ENCODE results near the gene EIF6.
A peak's percentile ranks its signal among the peaks of the same experiment; 100 is the strongest.
"Not testable (repeated sequence)": the region's sequence is repeated elsewhere in the genome, so short reads cannot be mapped to it uniquely, and the experiment has no call there.

The EIF6 gene

DNA sequence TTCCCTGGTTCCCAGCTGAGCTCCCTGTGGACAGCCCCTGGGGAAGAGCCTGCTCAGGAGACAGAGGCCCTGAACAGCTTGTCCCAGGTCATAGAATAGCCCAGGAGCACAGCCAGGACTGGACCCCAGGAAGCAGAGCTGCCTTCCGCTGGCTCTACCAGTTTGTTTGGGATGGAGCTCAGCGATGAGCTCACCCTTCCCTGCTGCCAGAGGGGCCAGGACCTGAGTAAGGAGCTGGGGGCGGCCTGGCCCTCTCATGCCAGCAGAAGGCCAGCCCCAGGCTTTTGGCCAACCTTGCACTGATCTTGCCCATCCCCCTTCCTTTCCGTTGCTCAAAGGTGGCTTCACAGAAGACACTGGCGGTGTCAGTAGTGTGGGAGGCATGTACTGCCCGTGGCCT lies 24.1 kb downstream of the EIF6 start:
- H3K9me3 ChIP-seq: no peaks in the 10 kb centered on the region
- no peaks in the 10 kb centered on the region for H3K36me3 ChIP-seq (replicated peaks)
- H3K4me1 ChIP-seq: peaks cover 34% of the 10 kb centered on the region
- DNase-seq (ENCODE audit: low spot score in 2 of 2): peak in 1 of 2 experiments; percentile 15
- no peaks in the 10 kb centered on the region for H3K27me3 ChIP-seq (ENCODE audit: low read depth)
- H3K4me3 ChIP-seq: no peak overlapping the region
- in situ Hi-C loops (cut with MboI; ENCODE audit: low sequenced_read_pairs): no loop called here

DNA sequence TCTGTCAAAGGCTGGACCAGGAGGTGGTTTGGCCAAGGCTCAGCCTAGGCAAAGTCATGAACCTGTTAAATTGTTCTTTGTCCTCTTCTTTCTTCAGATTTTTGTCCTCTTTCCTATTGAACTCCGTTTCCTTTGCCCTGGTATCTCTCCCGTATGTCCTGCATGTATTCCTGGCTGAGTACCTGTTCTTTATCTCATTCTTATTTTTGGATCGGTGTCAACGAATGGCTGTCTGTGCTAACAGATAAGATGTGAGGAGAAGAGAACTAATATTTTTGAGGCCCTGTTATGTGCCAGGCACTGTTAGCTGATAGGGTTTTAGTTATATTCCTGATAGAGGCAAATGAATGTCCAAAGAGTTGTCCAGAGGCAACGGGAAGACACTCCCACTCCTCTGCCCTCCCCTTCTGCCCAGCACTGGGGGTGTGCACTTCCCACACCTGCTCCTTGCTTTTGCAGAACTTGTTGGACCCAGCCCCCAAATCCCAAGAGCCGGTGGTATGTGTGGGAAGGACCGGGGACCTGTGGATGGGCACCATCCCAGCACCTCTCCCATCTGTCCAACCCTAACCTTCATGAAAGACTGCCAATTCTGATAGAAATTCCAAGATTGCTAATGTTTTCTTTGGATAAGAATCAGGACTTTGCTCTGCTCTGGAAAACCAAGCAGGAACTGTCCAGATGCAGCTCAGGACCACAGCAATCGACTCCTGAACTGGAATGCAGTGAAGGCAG lies 27.2 kb downstream of the EIF6 start:
- no peak overlapping the region for H3K4me3 ChIP-seq
- no peak for DNase-seq (ENCODE audit: low spot score in 2 of 2)
- in situ Hi-C loops (cut with MboI; ENCODE audit: low sequenced_read_pairs): no loop called here
- H3K9me3 ChIP-seq: no peaks in the 10 kb centered on the region
- peaks cover 12% of the 10 kb centered on the region for H3K4me1 ChIP-seq
- no peaks in the 10 kb centered on the region for H3K36me3 ChIP-seq (replicated peaks)
- no peaks in the 10 kb centered on the region for H3K27me3 ChIP-seq (ENCODE audit: low read depth)

DNA sequence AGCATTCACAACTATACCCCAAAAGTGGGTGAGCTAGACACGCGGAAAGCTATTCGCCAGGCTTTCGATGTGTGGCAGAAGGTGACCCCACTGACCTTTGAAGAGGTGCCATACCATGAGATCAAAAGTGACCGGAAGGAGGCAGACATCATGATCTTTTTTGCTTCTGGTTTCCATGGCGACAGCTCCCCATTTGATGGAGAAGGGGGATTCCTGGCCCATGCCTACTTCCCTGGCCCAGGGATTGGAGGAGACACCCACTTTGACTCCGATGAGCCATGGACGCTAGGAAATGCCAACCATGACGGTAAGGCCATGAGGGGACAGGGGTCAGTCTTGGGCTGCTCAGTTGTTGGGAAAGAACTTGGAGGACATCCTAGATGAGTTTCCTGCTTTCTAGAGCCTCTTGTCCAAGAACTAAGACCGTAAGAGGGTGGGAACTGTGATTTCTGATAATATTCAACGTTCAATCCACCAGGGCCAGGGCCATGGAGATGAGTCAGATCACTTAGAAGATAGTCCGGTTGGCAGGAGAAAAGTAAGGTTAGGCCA lies 30.0 kb downstream of the EIF6 start:
- no peaks in the 10 kb centered on the region for H3K9me3 ChIP-seq
- in situ Hi-C loops (cut with MboI; ENCODE audit: low sequenced_read_pairs): no loop called here
- H3K27me3 ChIP-seq (ENCODE audit: low read depth): no peaks in the 10 kb centered on the region
- DNase-seq (ENCODE audit: low spot score in 2 of 2): no peak
- no peaks in the 10 kb centered on the region for H3K36me3 ChIP-seq (replicated peaks)
- no peak overlapping the region for H3K4me3 ChIP-seq
- no peaks in the 10 kb centered on the region; the same call in 1 of the 2 replicates for H3K4me1 ChIP-seq

DNA sequence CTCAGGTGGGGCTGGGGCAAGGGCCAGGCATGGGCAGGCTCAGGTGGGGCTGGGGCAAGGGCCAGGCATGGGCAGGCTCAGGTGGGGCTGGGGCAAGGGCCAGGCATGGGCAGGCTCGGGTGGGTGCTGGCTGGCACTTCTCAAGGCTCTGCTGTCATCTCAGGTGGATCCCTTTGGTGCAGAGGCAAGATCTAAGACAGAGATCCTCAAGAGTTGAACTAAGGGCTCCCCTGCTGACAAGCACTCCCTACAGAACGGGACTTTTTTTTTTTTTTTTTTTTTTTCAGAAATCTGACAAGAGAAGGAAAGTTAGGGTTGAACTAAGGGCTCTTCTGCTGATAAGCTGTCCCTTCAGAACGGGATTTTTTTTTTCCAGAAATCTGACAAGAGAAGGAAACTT lies 31.6 kb downstream of the EIF6 start:
- in situ Hi-C loops (cut with MboI; ENCODE audit: low sequenced_read_pairs): no loop called here
- Histone ChIP-seq H3K27me3 (ENCODE audit: low read depth) (no peaks in the 10 kb centered on the region), H3K4me1 (no peaks in the 10 kb centered on the region; the same call in 1 of the 2 replicates), H3K4me3 (no peak overlapping the region), H3K9me3 (no peaks in the 10 kb centered on the region), H3K36me3 (replicated peaks) (no peaks in the 10 kb centered on the region)
- DNase-seq (ENCODE audit: low spot score in 2 of 2): no peak

DNA sequence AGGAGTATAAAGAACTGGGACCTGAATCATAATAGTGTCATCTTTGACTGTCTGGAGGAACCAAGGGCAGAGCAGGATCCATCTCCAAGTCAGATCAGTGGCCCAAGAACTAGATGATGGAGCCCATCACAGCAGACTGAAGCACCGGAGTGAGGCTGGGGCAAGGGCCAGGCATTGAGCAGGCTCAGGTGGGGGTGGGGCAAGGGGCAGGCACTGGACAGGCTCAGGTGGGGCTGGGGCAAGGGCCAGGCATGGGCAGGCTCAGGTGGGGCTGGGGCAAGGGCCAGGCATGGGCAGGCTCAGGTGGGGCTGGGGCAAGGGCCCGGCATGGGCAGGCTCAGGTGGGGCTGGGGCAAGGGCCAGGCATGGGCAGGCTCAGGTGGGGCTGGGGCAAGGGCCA lies 32.0 kb downstream of the EIF6 start:
- H3K9me3 ChIP-seq; H3K36me3 ChIP-seq (replicated peaks); H3K4me3 ChIP-seq; H3K27me3 ChIP-seq (ENCODE audit: low read depth); in situ Hi-C loops (cut with MboI; ENCODE audit: low sequenced_read_pairs); DNase-seq (ENCODE audit: low spot score in 2 of 2); H3K4me1 ChIP-seq: not testable (repeated sequence)

DNA sequence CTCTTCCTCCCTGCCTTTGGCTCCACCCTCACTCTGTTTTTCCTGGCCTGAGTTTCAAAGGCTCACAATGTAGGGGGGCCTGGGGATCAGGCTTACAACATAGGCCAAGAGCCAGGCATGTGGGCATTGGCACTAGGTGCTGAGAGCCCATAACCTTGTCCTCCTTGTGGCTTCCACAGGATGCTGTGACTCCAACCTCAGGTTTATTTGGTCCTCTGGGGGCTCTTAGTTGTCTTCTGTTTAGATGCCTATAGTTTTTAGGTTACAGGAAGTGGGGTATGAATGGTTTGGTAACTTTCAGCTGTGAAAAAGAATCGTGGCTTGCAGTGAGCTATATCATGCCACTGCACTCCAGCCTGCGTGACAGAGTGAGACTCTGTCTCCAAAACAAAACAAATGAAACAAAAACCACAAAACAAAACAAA lies 32.5 kb downstream of the EIF6 start:
- Histone ChIP-seq H3K4me1 (no peaks in the 10 kb centered on the region), H3K4me3 (no peak overlapping the region), H3K36me3 (replicated peaks) (no peaks in the 10 kb centered on the region), H3K27me3 (ENCODE audit: low read depth) (no peaks in the 10 kb centered on the region), H3K9me3 (no peaks in the 10 kb centered on the region)
- in situ Hi-C loops (cut with MboI; ENCODE audit: low sequenced_read_pairs): no loop called here
- DNase-seq (ENCODE audit: low spot score in 2 of 2): no peak

DNA sequence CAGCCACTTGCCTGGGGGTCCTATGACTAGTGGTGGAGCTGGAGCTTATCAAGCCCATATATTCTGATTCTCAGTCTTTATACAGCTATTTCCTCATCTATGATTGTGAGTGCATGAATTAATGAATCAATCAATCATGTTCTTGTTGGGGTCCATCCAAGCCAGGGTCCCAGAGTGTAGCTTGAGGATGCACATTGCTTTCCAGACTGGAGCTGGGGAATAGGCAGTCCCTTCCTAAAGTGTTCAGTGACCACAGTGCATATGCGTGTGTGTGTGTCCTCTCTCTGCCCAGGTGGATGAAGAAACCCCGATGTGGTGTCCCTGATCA lies 33.0 kb downstream of the EIF6 start:
- H3K4me3 ChIP-seq: no peak overlapping the region
- no peak for DNase-seq (ENCODE audit: low spot score in 2 of 2)
- no peaks in the 10 kb centered on the region for H3K27me3 ChIP-seq (ENCODE audit: low read depth)
- H3K9me3 ChIP-seq: no peaks in the 10 kb centered on the region
- H3K36me3 ChIP-seq (replicated peaks): no peaks in the 10 kb centered on the region
- H3K4me1 ChIP-seq: no peaks in the 10 kb centered on the region
- in situ Hi-C loops (cut with MboI; ENCODE audit: low sequenced_read_pairs): no loop called here

DNA sequence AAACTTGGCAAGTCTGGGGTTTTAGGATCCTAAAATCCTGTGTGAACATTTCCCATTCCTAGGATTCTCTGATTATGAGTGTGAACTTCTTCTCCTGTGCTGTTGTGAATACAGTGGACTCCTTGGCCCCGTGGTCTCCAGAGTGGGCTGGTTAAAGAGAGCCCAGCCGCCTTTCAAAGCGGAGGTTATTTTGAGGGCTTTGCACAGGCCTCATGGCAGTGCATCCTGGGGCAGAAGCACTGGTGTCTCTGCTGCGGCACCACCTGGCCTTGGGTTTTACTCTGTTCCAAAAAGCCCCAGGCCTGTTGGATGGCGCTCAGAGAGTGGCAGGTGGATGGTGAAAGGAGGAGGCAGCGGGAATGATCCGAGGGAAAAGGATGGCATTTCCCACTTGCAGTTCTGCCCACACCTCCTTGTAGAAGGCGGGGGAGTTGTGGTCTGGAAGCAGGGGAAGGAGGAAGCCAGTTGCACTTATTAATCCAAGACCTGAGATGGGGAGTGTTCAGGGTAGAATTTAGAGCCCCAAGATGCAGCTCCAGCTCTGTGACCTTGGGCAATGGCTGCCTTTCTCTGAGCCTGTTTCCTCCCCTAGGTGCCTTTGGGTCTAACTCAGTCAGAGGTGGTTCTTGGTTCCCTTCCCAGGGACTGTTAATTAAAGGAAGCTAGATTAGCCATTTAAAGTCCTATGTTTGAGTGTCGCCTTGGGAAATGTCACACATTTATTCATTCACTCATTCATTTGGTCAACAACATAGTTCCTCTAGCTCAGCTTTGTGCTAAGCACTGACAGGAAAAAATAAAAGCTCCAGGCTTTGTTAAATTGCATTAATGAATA lies 35.7 kb downstream of the EIF6 start:
- Histone ChIP-seq H3K4me3 (no peak overlapping the region), H3K27me3 (ENCODE audit: low read depth) (no peaks in the 10 kb centered on the region), H3K4me1 (peaks cover 9% of the 10 kb centered on the region), H3K9me3 (no peaks in the 10 kb centered on the region), H3K36me3 (replicated peaks) (no peaks in the 10 kb centered on the region)
- no peak for DNase-seq (ENCODE audit: low spot score in 2 of 2)
- in situ Hi-C loops (cut with MboI; ENCODE audit: low sequenced_read_pairs): no loop called here

DNA sequence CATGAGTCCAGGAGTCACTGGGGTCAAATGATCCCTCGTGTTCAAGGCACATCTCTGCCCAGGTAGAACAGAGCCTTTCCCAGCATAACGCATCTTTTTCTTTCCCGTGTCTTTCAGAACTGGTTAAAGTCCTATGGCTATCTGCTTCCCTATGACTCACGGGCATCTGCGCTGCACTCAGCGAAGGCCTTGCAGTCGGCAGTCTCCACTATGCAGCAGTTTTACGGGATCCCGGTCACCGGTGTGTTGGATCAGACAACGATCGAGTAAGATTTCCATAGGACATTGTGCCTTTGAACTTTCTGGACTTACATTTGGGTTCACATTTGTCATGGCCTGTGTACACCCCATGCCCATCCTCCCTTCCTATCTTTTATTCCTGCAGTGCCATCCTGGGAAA lies 37.8 kb downstream of the EIF6 start:
- Histone ChIP-seq H3K9me3 (no peaks in the 10 kb centered on the region), H3K36me3 (replicated peaks) (no peaks in the 10 kb centered on the region), H3K4me1 (peaks cover 13% of the 10 kb centered on the region), H3K27me3 (ENCODE audit: low read depth) (no peaks in the 10 kb centered on the region), H3K4me3 (no peak overlapping the region)
- no peak for DNase-seq (ENCODE audit: low spot score in 2 of 2)
- in situ Hi-C loops (cut with MboI; ENCODE audit: low sequenced_read_pairs): no loop called here

DNA sequence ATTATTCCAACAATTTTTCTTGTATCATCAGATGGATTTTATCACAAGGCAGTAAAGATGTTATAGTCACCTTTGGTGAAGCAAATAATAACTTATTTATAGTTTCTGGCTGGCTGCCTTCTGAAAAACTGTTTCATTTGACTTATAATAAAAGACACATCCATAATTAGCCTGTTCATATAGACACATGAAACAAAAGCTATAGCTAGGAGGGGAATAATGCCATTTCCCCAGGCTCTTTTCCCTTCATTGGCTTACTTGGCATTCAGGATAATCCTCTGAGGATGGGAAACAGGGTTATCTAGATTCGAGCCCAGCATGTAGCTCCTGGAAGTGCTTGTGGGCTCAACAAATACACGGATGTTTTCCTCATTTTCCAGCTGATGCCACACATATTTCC lies 40.6 kb downstream of the EIF6 start:
- no peak overlapping the region for H3K4me3 ChIP-seq
- in situ Hi-C loops (cut with MboI; ENCODE audit: low sequenced_read_pairs): no loop called here
- no peaks in the 10 kb centered on the region for H3K27me3 ChIP-seq (ENCODE audit: low read depth)
- peak in 1 of 2 experiments; percentile 28 for DNase-seq (ENCODE audit: low spot score in 2 of 2)
- peaks cover 26% of the 10 kb centered on the region for H3K4me1 ChIP-seq
- no peaks in the 10 kb centered on the region for H3K9me3 ChIP-seq
- H3K36me3 ChIP-seq (replicated peaks): no peaks in the 10 kb centered on the region

DNA sequence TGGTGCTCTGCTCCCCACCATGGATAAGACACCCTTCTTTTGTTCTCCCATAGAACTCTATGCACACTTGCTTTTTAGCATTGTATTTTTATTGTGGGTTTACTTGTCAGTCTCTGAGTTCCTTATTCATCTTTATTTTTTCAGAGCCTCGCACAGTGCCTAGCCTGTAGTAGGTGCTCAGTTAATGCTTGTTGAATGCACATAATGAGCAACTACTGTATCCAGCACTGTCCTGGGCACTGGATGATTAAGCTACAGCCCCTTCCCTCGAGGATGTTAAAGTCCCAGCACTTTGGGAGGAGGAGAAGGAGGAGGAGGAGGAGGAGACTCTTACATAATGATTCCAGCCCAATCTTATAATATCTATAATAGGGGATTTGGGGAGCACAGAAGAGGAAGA lies 41.3 kb downstream of the EIF6 start:
- Histone ChIP-seq H3K4me1 (peaks cover 26% of the 10 kb centered on the region), H3K9me3 (no peaks in the 10 kb centered on the region), H3K36me3 (replicated peaks) (no peaks in the 10 kb centered on the region), H3K4me3 (no peak overlapping the region), H3K27me3 (ENCODE audit: low read depth) (no peaks in the 10 kb centered on the region)
- DNase-seq (ENCODE audit: low spot score in 2 of 2): no peak
- in situ Hi-C loops (cut with MboI; ENCODE audit: low sequenced_read_pairs): no loop called here

DNA sequence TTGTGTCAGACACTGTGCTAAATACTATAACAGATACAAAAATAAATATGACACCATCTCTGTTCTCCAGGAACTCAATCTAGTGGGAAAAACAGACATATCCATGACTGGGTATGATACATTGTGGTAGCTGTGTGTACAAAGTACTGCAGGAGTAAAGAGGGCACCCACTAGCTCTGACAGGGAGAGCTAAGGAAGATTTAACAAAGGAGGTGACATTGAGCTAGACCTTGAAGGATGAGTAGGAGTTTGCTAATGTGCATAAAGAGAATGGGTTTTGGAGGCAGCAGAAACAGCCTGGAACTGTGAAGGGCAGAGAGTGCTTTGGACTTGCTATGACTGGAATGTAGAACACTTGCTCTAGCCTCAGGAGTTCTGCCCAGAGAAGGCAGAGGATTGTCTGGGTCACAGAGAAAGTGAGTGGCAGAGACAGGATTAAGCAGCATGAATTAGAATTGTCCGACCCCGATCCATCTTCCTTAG lies 43.7 kb downstream of the EIF6 start:
- in situ Hi-C loops (cut with MboI; ENCODE audit: low sequenced_read_pairs): no loop called here
- Histone ChIP-seq H3K36me3 (replicated peaks) (no peaks in the 10 kb centered on the region), H3K4me1 (peaks cover 26% of the 10 kb centered on the region), H3K27me3 (ENCODE audit: low read depth) (no peaks in the 10 kb centered on the region), H3K4me3 (no peak overlapping the region), H3K9me3 (no peaks in the 10 kb centered on the region)
- no peak for DNase-seq (ENCODE audit: low spot score in 2 of 2)

DNA sequence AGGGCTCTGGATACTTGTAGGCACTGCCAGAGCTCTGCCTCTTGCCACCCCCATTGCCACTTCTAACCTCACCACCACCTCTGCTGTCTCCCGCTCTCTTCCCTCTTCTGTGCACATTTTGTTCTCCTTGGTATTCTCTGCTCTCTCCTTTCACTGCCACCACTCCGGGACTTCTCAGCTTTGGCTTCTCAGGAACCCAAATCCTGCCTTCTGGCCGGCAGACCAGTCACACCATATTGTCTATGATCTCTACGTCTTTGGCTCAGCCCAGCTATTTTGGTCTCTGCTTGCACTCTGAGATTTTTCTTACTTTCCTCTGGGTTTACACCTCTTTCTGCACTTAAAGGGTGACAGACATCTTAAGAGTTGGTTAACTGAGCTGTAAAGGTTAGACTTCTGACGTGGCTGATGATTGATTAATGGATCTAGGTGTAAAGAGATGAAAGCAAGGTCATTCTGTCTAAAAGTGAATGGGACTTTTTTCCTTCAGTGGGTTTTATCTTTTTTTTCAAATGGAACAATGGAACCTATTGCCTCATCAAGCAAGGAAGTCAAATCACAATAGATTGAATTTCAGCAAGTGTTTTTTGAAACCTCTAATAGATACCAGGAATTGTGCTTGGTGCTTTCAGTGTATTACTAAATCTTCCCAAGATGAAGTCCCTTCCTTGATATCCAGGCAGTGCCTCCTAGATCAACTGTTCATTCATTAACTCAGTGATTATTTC lies 44.3 kb downstream of the EIF6 start:
- in situ Hi-C loops (cut with MboI; ENCODE audit: low sequenced_read_pairs): no loop called here
- Histone ChIP-seq H3K36me3 (replicated peaks) (no peaks in the 10 kb centered on the region), H3K27me3 (ENCODE audit: low read depth) (no peaks in the 10 kb centered on the region), H3K4me1 (peaks cover 26% of the 10 kb centered on the region), H3K9me3 (no peaks in the 10 kb centered on the region), H3K4me3 (no peak overlapping the region)
- no peak for DNase-seq (ENCODE audit: low spot score in 2 of 2)

DNA sequence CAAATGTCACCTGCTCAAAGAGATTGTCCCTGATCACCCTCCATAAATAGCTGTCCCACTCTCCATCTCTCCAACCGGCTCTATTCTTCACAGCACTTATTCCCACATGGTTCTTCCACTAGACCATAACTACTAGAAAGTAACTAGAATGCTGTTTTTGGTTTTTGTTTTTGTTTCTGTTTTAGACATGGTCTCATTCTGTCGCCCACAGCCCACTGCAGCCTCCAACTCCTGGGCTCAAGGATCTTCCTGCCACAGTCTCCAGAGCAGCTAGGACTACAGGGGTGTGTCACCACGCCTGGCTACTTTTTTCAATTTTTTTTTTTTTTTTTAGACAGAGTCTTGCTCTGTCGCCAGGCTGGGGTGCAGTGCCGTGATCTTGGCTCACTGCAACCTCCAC lies 45.8 kb downstream of the EIF6 start:
- Histone ChIP-seq H3K4me3 (no peak overlapping the region), H3K27me3 (ENCODE audit: low read depth) (no peaks in the 10 kb centered on the region), H3K4me1 (peaks cover 16% of the 10 kb centered on the region), H3K9me3 (no peaks in the 10 kb centered on the region), H3K36me3 (replicated peaks) (no peaks in the 10 kb centered on the region)
- in situ Hi-C loops (cut with MboI; ENCODE audit: low sequenced_read_pairs): no loop called here
- no peak for DNase-seq (ENCODE audit: low spot score in 2 of 2)
